PC-9 (cell line): Measurements from ENCODE around the gene NUP153. TPM values are rescaled to one million over a fixed set of nuclear protein-coding genes. Genes with fewer than 3 reads are reported as not detected.
"Not testable (repeated sequence)": the region's sequence is repeated elsewhere in the genome, so short reads cannot be mapped to it uniquely, and the experiment has no call there.

ENCODE experiments used
- BruUV-seq: library from RNA; stranded (reverse); fragments of 400-500 nt; replicated peaks from 2 replicates; lab custom pipeline; 2021; lab: Mats Ljungman, UMichigan
- CTCF ChIA-PET: fragments of 300-600 bp; sonication (Branson Sonifier 250); formaldehyde crosslinking; loops from one replicate; lab custom pipeline; 2022; ENCODE audit warnings: antibody characterized with exemption; lab: Charles Lee
- POLR2A ChIA-PET: fragments of 300-600 bp; sonication (Branson Sonifier 250); formaldehyde crosslinking; loops from one replicate; lab custom pipeline; 2022; ENCODE audit warnings: antibody characterized with exemption; ENCODE audit not compliant: unreplicated experiment; lab: Charles Lee
- DNase-seq, 2 experiments: peaks; one replicate each; pipeline versions ENCODE4 v3.0.0 to v3.0.0-alpha.2; 2015 to 2022; ENCODE audit warnings: mixed read lengths in 1 of 2
- H2AFZ ChIP-seq: fragments of 200-600 bp; sonication (generic); 2 replicates; pipeline ENCODE4 v1.8.1; 2017; ENCODE audit warnings: antibody characterized with exemption
- H3F3A ChIP-seq: fragments of 200-600 bp; sonication (generic); 2 replicates; pipeline ENCODE4 v1.8.1; 2017; ENCODE audit warnings: antibody characterized with exemption, mild to moderate bottlenecking, low read depth; ENCODE audit not compliant: insufficient read depth
- H3K27ac ChIP-seq: fragments of 200-600 bp; sonication (generic); 2 replicates; pipeline ENCODE4 v1.6.1; 2016; ENCODE audit warnings: mixed run types
- H3K27me3 ChIP-seq: fragments of 200-600 bp; sonication (generic); 2 replicates; pipeline ENCODE4 v1.6.1; 2016; ENCODE audit warnings: low read depth, mixed run types; ENCODE audit not compliant: insufficient read depth
- H3K36me3 ChIP-seq: fragments of 200-600 bp; sonication (generic); 2 replicates; pipeline ENCODE4 v1.6.1; 2016; ENCODE audit warnings: low read depth, mixed run types
- H3K4me1 ChIP-seq: fragments of 200-600 bp; sonication (generic); replicated peaks from 2 replicates; pipeline ENCODE4 v1.6.1; 2016; ENCODE audit warnings: mixed run types; ENCODE audit not compliant: insufficient read depth
- H3K4me2 ChIP-seq: fragments of 200-600 bp; sonication (generic); 2 replicates; pipeline ENCODE4 v1.6.1; 2017; ENCODE audit warnings: mixed run types
- H3K4me3 ChIP-seq: fragments of 200-600 bp; sonication (generic); 2 replicates; pipeline ENCODE4 v1.6.1; 2016; ENCODE audit warnings: mixed run types
- H3K79me2 ChIP-seq: fragments of 200-600 bp; sonication (generic); 2 replicates; pipeline ENCODE4 v1.6.1; 2017; ENCODE audit warnings: low read depth, mixed run types
- H3K9me2 ChIP-seq: fragments of 200-600 bp; sonication (generic); 2 replicates; pipeline ENCODE4 v1.8.1; 2017; ENCODE audit warnings: mild to moderate bottlenecking; ENCODE audit not compliant: insufficient read depth
- H3K9me3 ChIP-seq: fragments of 200-600 bp; sonication (generic); 2 replicates; pipeline ENCODE4 v1.8.1; 2016; ENCODE audit warnings: low read depth; ENCODE audit not compliant: insufficient read depth
- H4K20me1 ChIP-seq: fragments of 200-600 bp; sonication (generic); 2 replicates; pipeline ENCODE4 v1.8.1; 2017; ENCODE audit not compliant: insufficient read depth
- EZH2 ChIP-seq: fragments of 200-600 bp; sonication (generic); IDR thresholded peaks from 2 replicates; pipeline ENCODE4 v1.8.0; 2017; ENCODE audit warnings: antibody characterized with exemption, low read depth
- intact Hi-C: fragments of 100-400 bp; cut with micrococcal nuclease; formaldehyde crosslinking; loops from one replicate; pipeline ENCODE4 v1.10.0; 2022; ENCODE audit not compliant: unreplicated experiment
- total RNA-seq: library from RNA; stranded (reverse); gene quantifications from 2 replicates; pipeline ENCODE4 v1.2.3, GENCODE V29; 2021
- TF ChIP-seq, protein P1 (sequence below): fragments of 200-600 bp; sonication (generic); conservative IDR thresholded peaks from 2 replicates; pipeline ENCODE4 v1.6.1; 2017; ENCODE audit warnings: mixed run types, antibody characterized with exemption, mild to moderate bottlenecking, moderate library complexity

NUP153 gene
- total RNA-seq, 1 experiment from 2014 or later, result 74.1 TPM

DNA sequence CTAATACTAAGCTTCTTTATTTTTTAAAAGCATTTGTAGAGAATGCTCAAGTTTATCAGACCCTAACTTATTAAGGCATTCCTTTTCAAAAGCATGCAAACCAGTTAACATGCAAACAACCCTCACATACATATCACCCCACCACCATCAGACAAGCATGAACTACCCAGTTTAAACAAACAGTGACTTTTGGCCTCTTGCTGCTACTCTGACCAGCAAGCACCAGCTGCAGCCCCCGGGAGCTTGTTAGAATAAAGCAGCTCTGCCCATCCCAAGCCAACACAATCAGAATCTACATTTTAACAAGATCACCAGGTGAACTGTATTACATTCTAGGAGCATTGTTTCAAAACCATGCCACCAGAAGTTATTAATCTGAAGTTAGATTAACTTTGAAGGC, 5.9 kb upstream of the NUP153 start:
- Histone ChIP-seq H3K27me3 (no peaks in the 10 kb centered on the region), H3K4me2 (no peak overlapping the region), H3K27ac (no peak overlapping the region), H3F3A (peaks cover 5% of the 10 kb centered on the region; the same call in 1 of the 2 replicates), H3K4me1 (peaks cover 19% of the 10 kb centered on the region), H2AFZ (no peak overlapping the region), H3K36me3 (no peaks in the 10 kb centered on the region), H3K9me2 (no peaks in the 10 kb centered on the region), H3K79me2 (no peaks in the 10 kb centered on the region), H4K20me1 (no peaks in the 10 kb centered on the region), H3K4me3 (no peak overlapping the region), H3K9me3 (no peaks in the 10 kb centered on the region)
- no peak for DNase-seq
- no peak for TF ChIP-seq EZH2
- TF ChIP-seq, protein P1, sequence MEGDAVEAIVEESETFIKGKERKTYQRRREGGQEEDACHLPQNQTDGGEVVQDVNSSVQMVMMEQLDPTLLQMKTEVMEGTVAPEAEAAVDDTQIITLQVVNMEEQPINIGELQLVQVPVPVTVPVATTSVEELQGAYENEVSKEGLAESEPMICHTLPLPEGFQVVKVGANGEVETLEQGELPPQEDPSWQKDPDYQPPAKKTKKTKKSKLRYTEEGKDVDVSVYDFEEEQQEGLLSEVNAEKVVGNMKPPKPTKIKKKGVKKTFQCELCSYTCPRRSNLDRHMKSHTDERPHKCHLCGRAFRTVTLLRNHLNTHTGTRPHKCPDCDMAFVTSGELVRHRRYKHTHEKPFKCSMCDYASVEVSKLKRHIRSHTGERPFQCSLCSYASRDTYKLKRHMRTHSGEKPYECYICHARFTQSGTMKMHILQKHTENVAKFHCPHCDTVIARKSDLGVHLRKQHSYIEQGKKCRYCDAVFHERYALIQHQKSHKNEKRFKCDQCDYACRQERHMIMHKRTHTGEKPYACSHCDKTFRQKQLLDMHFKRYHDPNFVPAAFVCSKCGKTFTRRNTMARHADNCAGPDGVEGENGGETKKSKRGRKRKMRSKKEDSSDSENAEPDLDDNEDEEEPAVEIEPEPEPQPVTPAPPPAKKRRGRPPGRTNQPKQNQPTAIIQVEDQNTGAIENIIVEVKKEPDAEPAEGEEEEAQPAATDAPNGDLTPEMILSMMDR, result no peak
- no TSS peak for BruUV-seq
- POLR2A ChIA-PET, result interaction anchor here (0.5 kb wide), 1 partner anchor 32 kb away, joined by 4 read pairs; no protein-coding TSS in a partner anchor
- intact Hi-C loops, result no loop called here
- CTCF ChIA-PET, result interaction anchor here (0.7 kb wide), 1 partner anchor 11 kb away, joined by 3 read pairs; no protein-coding TSS in a partner anchor

DNA sequence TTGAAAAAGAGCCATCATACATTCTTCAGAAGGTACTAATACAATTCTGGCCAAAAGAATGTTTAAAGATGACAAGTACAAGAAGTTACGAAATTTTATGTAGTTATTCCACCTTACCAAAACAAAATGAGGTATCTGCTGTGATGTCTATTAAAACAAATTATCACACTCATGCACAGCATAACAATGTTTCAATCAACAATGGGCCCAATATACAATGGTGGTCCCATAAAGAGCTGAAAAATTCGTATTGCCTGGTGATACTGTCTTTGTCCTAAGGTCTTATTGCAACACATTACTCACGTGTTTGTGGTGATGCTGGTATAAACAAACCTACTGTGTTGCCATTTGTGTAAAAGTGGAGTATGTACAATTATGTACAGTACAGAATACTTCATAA, 3.6 kb upstream of the NUP153 start:
- CTCF ChIA-PET, result no interaction called here

DNA sequence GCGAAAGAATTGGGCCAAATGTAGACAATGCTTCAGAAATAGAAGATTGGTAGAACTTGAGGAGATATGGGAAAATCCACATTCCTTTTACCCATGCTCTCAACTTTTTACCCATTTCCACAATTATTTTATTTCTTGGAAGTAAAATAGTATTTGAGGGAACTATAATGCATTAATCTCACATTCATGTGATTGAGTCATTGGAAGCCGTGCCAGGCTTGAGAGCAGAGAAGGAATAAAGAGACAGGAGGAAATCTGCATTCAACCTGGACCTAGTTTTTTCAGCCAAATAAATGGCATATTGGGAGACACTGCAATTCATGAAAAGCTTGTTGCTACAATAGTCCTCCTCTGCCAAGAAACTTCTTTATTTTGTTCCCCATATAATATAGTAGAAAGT, 2.8 kb upstream of the NUP153 start:
- Histone ChIP-seq H3K27ac (no peak overlapping the region), H3K9me3 (no peaks in the 10 kb centered on the region), H2AFZ (no peak overlapping the region), H3K27me3 (no peaks in the 10 kb centered on the region), H3K4me2 (no peak overlapping the region), H4K20me1 (peaks cover 8% of the 10 kb centered on the region; the same call in 1 of the 2 replicates), H3K4me3 (no peak overlapping the region), H3K4me1 (peaks cover 11% of the 10 kb centered on the region), H3K9me2 (no peaks in the 10 kb centered on the region), H3K79me2 (peaks cover 22% of the 10 kb centered on the region), H3K36me3 (no peaks in the 10 kb centered on the region), H3F3A (peaks cover 15% of the 10 kb centered on the region)
- TF ChIP-seq, protein P1, result no peak
- no peak for TF ChIP-seq EZH2
- ChIA-PET CTCF (no interaction called here), POLR2A (interaction anchor here (1.0 kb wide), 1 partner anchor 43 kb away, joined by 6 read pairs; no protein-coding TSS in a partner anchor)
- DNase-seq, result no peak
- intact Hi-C loops, result no loop called here
- no TSS peak for BruUV-seq

More for the DNA sequence above, 3.6 kb upstream of the NUP153 start:
- no TSS peak for BruUV-seq
- peaks cover 20% of the 10 kb centered on the region for H3K4me1 ChIP-seq
- no peak overlapping the region for H3K4me2 ChIP-seq
- TF ChIP-seq, protein P1, result no peak
- TF ChIP-seq EZH2, result no peak
- intact Hi-C loops, result no loop called here
- no peaks in the 10 kb centered on the region for H3K36me3 ChIP-seq
- no peak overlapping the region for H3K4me3 ChIP-seq
- peaks cover 15% of the 10 kb centered on the region for H3F3A ChIP-seq
- no peak overlapping the region for H2AFZ ChIP-seq
- peaks cover 13% of the 10 kb centered on the region for H3K79me2 ChIP-seq
- no peaks in the 10 kb centered on the region for H3K27me3 ChIP-seq
- no peaks in the 10 kb centered on the region for H3K9me3 ChIP-seq
- DNase-seq, result no peak
- POLR2A ChIA-PET, result no interaction called here
- no peak overlapping the region for H3K27ac ChIP-seq
- H4K20me1 ChIP-seq, result no peaks in the 10 kb centered on the region
- H3K9me2 ChIP-seq, result no peaks in the 10 kb centered on the region

DNA sequence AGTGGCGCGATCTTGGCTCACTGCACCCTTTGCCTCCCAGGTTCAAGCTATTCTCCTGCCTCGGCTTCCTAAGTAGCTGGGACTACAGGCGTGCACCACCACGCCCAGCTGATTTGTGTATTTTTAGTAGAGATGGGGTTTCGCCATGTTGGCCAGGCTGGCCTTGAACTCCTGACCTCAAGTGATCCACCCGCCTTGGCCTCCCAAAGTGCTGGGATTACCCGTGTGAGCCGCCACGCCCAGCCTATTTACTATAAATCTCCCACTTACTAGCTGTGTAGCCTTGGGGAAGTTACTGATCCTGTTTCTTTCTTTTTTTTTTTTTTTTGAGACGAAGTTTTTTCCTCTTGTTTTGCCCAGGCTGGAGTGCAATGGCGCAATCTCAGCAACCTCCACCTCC, 1.3 kb upstream of the NUP153 start:
- H3F3A ChIP-seq, result peaks cover 18% of the 10 kb centered on the region
- DNase-seq, H3K4me3 ChIP-seq, BruUV-seq, intact Hi-C loops, H3K36me3 ChIP-seq, H3K27me3 ChIP-seq, H3K9me3 ChIP-seq, H3K27ac ChIP-seq, CTCF ChIA-PET, H2AFZ ChIP-seq, POLR2A ChIA-PET, H3K4me2 ChIP-seq, H3K9me2 ChIP-seq: not testable (repeated sequence)
- H3K79me2 ChIP-seq, result peaks cover 36% of the 10 kb centered on the region
- peaks cover 18% of the 10 kb centered on the region for H3K4me1 ChIP-seq
- H4K20me1 ChIP-seq, result peaks cover 22% of the 10 kb centered on the region; the same call in 1 of the 2 replicates
